K562 (cell line): ENCODE results near the gene NLRP5. TPM values are rescaled to one million over a fixed set of nuclear protein-coding genes. Genes with fewer than 3 reads are reported as not detected.

ENCODE experiments used
- ATAC-seq: fragments of 200-7000 bp; cut with Tn5 transposase; 3 replicates; pipeline ENCODE4 v1.9.1; 2020; ENCODE audit warnings: moderate library complexity
- BruUV-seq: library from RNA; stranded (reverse); fragments of 400-500 nt; replicated peaks from 2 replicates; lab custom pipeline; 2021; lab: Mats Ljungman, UMichigan
- CTCF ChIA-PET: fragments of 300-600 bp; formaldehyde crosslinking; extraction: SDS; loops from one replicate; lab custom pipeline; 2021; ENCODE audit warnings: low intra/inter-chr PET ratio; lab: Yijun Ruan, JAX
- POLR2A ChIA-PET: fragments of 300-600, 350-650 bp; sonication (Branson Sonifier 250); formaldehyde crosslinking; extraction: SDS; loops from one replicate; lab custom pipeline; 2021; ENCODE audit warnings: antibody characterized with exemption, inconsistent platforms; lab: Yijun Ruan, JAX
- DNase-seq, 4 experiments: peaks; one replicate each; pipeline versions ENCODE4 v3.0.0 to v3.0.0-alpha.2; 2011 to 2018; ENCODE audit warnings: low spot score in 3 of 4, mixed read lengths in 3 of 4; ENCODE audit errors: extremely low read depth in 1 of 4
- FAIRE-seq: peaks from 2 replicates; lab custom pipeline; 2011; peaks lifted over from hg19 to GRCh38; lab: Jason Lieb, UNC
- H2AFZ ChIP-seq: 2 replicates; pipeline ENCODE4 v1.6.0; 2011; ENCODE audit warnings: low read depth, low read length, control low read depth, inconsistent platforms
- H3K27ac ChIP-seq: fragments of 200-600 bp; 3 replicates; pipeline ENCODE4 v1.8.0; 2011; ENCODE audit warnings: low read depth, mild to moderate bottlenecking, control low read depth, inconsistent platforms, low read length, moderate library complexity, mixed read lengths; ENCODE audit errors: extremely low read depth
- H3K27me3 ChIP-seq, 2 experiments: fragments of 300-600 bp in 1 of 2; 2 replicates in 1 of 2; 3 replicates in 1 of 2; pipeline versions ENCODE4 v1.6.0 to v1.8.0; 2011; ENCODE audit warnings: inconsistent platforms in 2 of 2, low read length in 2 of 2, mild to moderate bottlenecking in 1 of 2, mixed read lengths in 1 of 2, moderate library complexity in 1 of 2; ENCODE audit not compliant: control insufficient read depth in 2 of 2, insufficient read depth in 2 of 2
- H3K36me3 ChIP-seq: fragments of 300-600 bp; 3 replicates; pipeline ENCODE4 v1.8.0; 2011; ENCODE audit warnings: mild to moderate bottlenecking, low read length, inconsistent platforms; ENCODE audit not compliant: control insufficient read depth, insufficient read depth
- H3K4me1 ChIP-seq, 2 experiments: fragments of 200-600 bp in 1 of 2; replicated peaks in 1 of 2; 2 replicates in 1 of 2; 3 replicates in 1 of 2; pipeline versions ENCODE4 v1.5.1 to v1.8.0; 2011; ENCODE audit warnings: inconsistent platforms in 2 of 2, low read length in 2 of 2, mild to moderate bottlenecking in 1 of 2, mixed read lengths in 1 of 2, moderate library complexity in 1 of 2; ENCODE audit not compliant: control insufficient read depth in 2 of 2, insufficient read depth in 2 of 2
- H3K4me2 ChIP-seq: 2 replicates; pipeline ENCODE4 v1.6.1; 2011; ENCODE audit warnings: low read length, control low read depth, inconsistent platforms, mixed read lengths; ENCODE audit not compliant: insufficient read depth
- H3K4me3 ChIP-seq: fragments of 200-600 bp; sonication (generic), shearing (Covaris generic); 2 replicates; pipeline ENCODE4 v1.5.1; 2016; ENCODE audit warnings: control low read depth, inconsistent platforms
- H3K79me2 ChIP-seq: fragments of 200-600 bp; 3 replicates; pipeline ENCODE4 v1.8.0; 2011; ENCODE audit warnings: low read length, inconsistent platforms; ENCODE audit not compliant: control insufficient read depth, insufficient read depth
- H3K9ac ChIP-seq, 2 experiments: 2 replicates each; pipeline versions ENCODE4 v1.6.0 to v1.6.1; 2011; ENCODE audit warnings: low read depth in 2 of 2, low read length in 2 of 2, control low read depth in 1 of 2, inconsistent platforms in 1 of 2, mild to moderate bottlenecking in 1 of 2, mixed read lengths in 1 of 2; ENCODE audit not compliant: insufficient read depth in 1 of 2
- H3K9me1 ChIP-seq: one replicate; pipeline ENCODE4 v1.6.0; 2011; ENCODE audit warnings: inconsistent platforms, mild to moderate bottlenecking, low read length, moderate library complexity; ENCODE audit not compliant: control insufficient read depth, insufficient read depth
- H3K9me3 ChIP-seq: replicated peaks from 2 replicates; pipeline ENCODE4 v1.5.1; 2011; ENCODE audit warnings: low read depth, low read length, inconsistent platforms; ENCODE audit not compliant: control insufficient read depth, insufficient read depth
- H4K20me1 ChIP-seq: replicated peaks from 2 replicates; pipeline ENCODE4 v1.6.1; 2011; ENCODE audit warnings: low read length, inconsistent platforms, mixed read lengths; ENCODE audit not compliant: control insufficient read depth, insufficient read depth
- CTCF ChIP-seq, 3 experiments: IDR thresholded peaks in 2 of 3; conservative IDR thresholded peaks in 1 of 3; 2 replicates each; pipeline ENCODE4 v1.5.1; 2011 to 2012; ENCODE audit warnings: low read length in 3 of 3, mild to moderate bottlenecking in 3 of 3, control low read depth in 2 of 3, improper control_type of control experiment in 1 of 3, inconsistent platforms in 1 of 3, low read depth in 1 of 3, mixed read lengths in 1 of 3, moderate library complexity in 1 of 3; ENCODE audit not compliant: insufficient read depth in 2 of 3
- MEF2A ChIP-seq: IDR thresholded peaks from 2 replicates; pipeline ENCODE4 v1.6.1; 2011; ENCODE audit warnings: low read depth, mild to moderate bottlenecking, low read length, moderate library complexity; ENCODE audit not compliant: control insufficient read depth
- RAD21 ChIP-seq, 2 experiments: fragments of 250-450 bp in 1 of 2; fragments of 450-650 bp in 1 of 2; sonication (Bioruptor Pico) in 1 of 2; formaldehyde crosslinking in 1 of 2; IDR thresholded peaks in 1 of 2; conservative IDR thresholded peaks in 1 of 2; 2 replicates each; pipeline versions ENCODE4 v1.4.0 to v1.8.0; 2020 to 2022; ENCODE audit warnings: mild to moderate bottlenecking in 2 of 2, moderate library complexity in 1 of 2
- SAFB ChIP-seq: fragments of 200-400 bp; formaldehyde crosslinking; IDR thresholded peaks from 2 replicates; pipeline ENCODE4 v1.6.1; 2017; ENCODE audit warnings: low read depth, low read length, borderline replicate concordance
- ZNF655 ChIP-seq: fragments of 250-450 bp; sonication (Bioruptor Pico); IDR thresholded peaks from 2 replicates; pipeline ENCODE4 v1.5.0; 2021
- ZNF766 ChIP-seq: fragments of 200-800 bp; sonication (Bioruptor generic); conservative IDR thresholded peaks from 2 replicates; pipeline ENCODE4 v1.6.1; 2016; ENCODE audit warnings: missing genetic modification characterization, missing compliant biosample characterization
- whole genome bisulfite sequencing: fragments of 100-300 bp; shearing (Covaris generic); methylation state at CpG from one replicate; pipeline ENCODE4 v1.1.6; 2016; ENCODE audit warnings: low coverage, mixed read lengths; ENCODE audit not compliant: insufficient coverage; ENCODE audit errors: missing lambda C conversion rate; 5-methylcytosine and 5-hydroxymethylcytosine counted together
- in situ Hi-C: fragments of 300-500 bp; cut with MboI; formaldehyde crosslinking; loops from 4 replicates; pipeline ENCODE4 v1.15.0; 2018; ENCODE audit warnings: inconsistent platforms, mixed read lengths
- intact Hi-C: fragments of 100-400 bp; cut with micrococcal nuclease; formaldehyde crosslinking; loops from 2 replicates; pipeline ENCODE4 v1.14.2; 2022
- polyA plus RNA-seq, 8 experiments: library from polyadenylated mRNA; depleted of rRNA in 4 of 8; stranded (reverse) in 5 of 8; unstranded in 3 of 8; fragments of >200 nt; fragmentation: Nextera tagmentation in 2 of 8; fragmentation: Illumina TruSeq in 1 of 8; extraction: Ambion mirVana in 2 of 8; extraction: Trizol in 1 of 8; gene quantifications; 2 replicates each; pipeline versions ENCODE4 v1.2.1 to v1.2.3, GENCODE V29; 2011 to 2014; ENCODE audit warnings: inconsistent platforms in 1 of 8, missing spikeins in 1 of 8
- total RNA-seq, 7 experiments: library from RNA; depleted of rRNA in 6 of 7; stranded (reverse); fragments of >200 nt in 6 of 7; fragmentation: Illumina TruSeq in 2 of 7; extraction: Trizol in 2 of 7; gene quantifications; 2 replicates each; pipeline versions ENCODE4 v1.2.1 to v1.2.3, GENCODE V29; 2011 to 2021; ENCODE audit warnings: low replicate concordance in 1 of 7

NLRP5 gene
- total and polyA plus RNA-seq, 9 of the 15 experiments (the other 6 are each of a cell fraction or from before 2014, with no cell fraction given), result 0.04 to 0.07 TPM; not detected in 7

DNA sequence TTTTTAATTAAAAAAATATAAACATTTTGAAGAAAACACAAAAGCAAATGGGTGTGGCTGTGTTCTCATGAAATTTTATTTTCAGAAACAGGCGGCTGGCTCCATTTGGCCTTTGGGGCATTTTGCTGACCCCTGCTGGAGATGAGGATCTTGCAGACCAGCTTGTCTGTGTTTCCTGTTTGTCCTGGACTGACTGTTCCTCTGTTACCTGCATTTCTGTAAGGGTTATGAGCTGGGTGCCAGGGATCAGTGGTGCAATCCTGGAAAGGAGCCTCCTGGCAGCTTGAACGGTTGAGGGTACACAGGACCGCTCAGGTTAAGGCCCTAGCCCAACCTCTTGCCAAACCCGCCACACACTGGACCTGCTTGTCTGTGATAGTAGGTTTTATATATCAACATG is 84.6 kb downstream of the NLRP5 start:
- TF ChIP-seq ZNF655 (no peak), MEF2A (no peak), CTCF (IDR thresholded peaks at IDR 0.05 in 2 of 3, conservative IDR thresholded peaks at IDR 0.05 in 1 of 3; ENCODE audit: insufficient read depth in 2 of 3, low read depth in 1 of 3, low read length in 3 of 3) (peak; percentile 47 to 63 (median 61)), SAFB (no peak), RAD21 (CRISPR knock-in tag; conservative IDR thresholded peaks at IDR 0.05 in 1 of 2, IDR thresholded peaks at IDR 0.05 in 1 of 2) (peak in 1 of 2 experiments; percentile 45; a peak in 2 of 4 replicates), ZNF766 (CRISPR knock-in tag) (no peak)
- in situ Hi-C loops (loop anchor here (10.0 to 25.0 kb wide), 2 partner anchors 274 to 1016 kb away; no protein-coding TSS in a partner anchor), intact Hi-C loops (loop anchor here (10.0 kb wide), 1 partner anchor 1024 kb away; no protein-coding TSS in a partner anchor)
- ATAC-seq (peak; percentile 69), FAIRE-seq (no peak), DNase-seq (peak; percentile 39 to 49 (median 45))
- Histone ChIP-seq H3K4me1 (peaks cover 2 to 7% of the 10 kb centered on the region in 2 experiments; a peak in 4 of 5 replicates), H3K9ac (peak overlapping the region in 1 of 2 experiments; percentile 49; a peak in 1 of 4 replicates), H3K4me2 (no peak overlapping the region), H3K9me1 (peaks cover 2% of the 10 kb centered on the region), H4K20me1 (no peaks in the 10 kb centered on the region), H3K79me2 (no peaks in the 10 kb centered on the region), H3K4me3 (no peak overlapping the region), H3K27ac (no peak overlapping the region), H3K9me3 (no peaks in the 10 kb centered on the region), H3K27me3 (no peaks in the 10 kb centered on the region), H2AFZ (peak overlapping the region; percentile 52; the same call in 1 of the 2 replicates), H3K36me3 (no peaks in the 10 kb centered on the region)
- BruUV-seq, result no TSS peak
- POLR2A ChIA-PET, result interaction anchor here (0.6 to 0.7 kb wide), 2 partner anchors 98 to 467 kb away, joined by 3 to 4 read pairs; no protein-coding TSS in a partner anchor
- CTCF ChIA-PET, result no interaction called here
- 5% methylated on average over 4 of the region's 4 CpGs for WGBS
